GM12878 (cell line): ENCODE results near the gene ELAPOR1.

Source experiments
- BHLHE40 ChIP-seq, 2 experiments: fragments of 450-650 bp in 1 of 2; IDR thresholded peaks; 2 replicates each; pipeline ENCODE4 v1.6.1; 2011 to 2017; ENCODE audit warnings: low read depth in 2 of 2, borderline replicate concordance in 1 of 2, improper control_type of control experiment in 1 of 2, low read length in 1 of 2, mild to moderate bottlenecking in 1 of 2
- CHD2 ChIP-seq: IDR thresholded peaks from 2 replicates; pipeline ENCODE4 v1.6.1; 2011; ENCODE audit warnings: low read depth, low read length, improper control_type of control experiment, borderline replicate concordance
- CTCF ChIP-seq, 3 experiments: IDR thresholded peaks in 2 of 3; conservative IDR thresholded peaks in 1 of 3; 2 replicates each; pipeline ENCODE4 v1.5.1; 2011; ENCODE audit warnings: low read depth in 3 of 3, low read length in 3 of 3, mild to moderate bottlenecking in 3 of 3, control low read depth in 2 of 3, moderate library complexity in 2 of 3, inconsistent platforms in 1 of 3, mixed read lengths in 1 of 3; ENCODE audit not compliant: control insufficient read depth in 2 of 3, insufficient read depth in 1 of 3; ENCODE audit errors: extremely low read depth in 1 of 3
- FOXM1 ChIP-seq: IDR thresholded peaks from 2 replicates; pipeline ENCODE4 v1.6.1; 2012; ENCODE audit warnings: low read depth, mild to moderate bottlenecking, inconsistent platforms, low read length, moderate library complexity
- MEF2A ChIP-seq: IDR thresholded peaks from 2 replicates; pipeline ENCODE4 v1.6.1; 2011; ENCODE audit warnings: low read depth, mild to moderate bottlenecking, low read length, moderate library complexity; ENCODE audit not compliant: insufficient read depth
- MYC ChIP-seq: IDR thresholded peaks from 2 replicates; pipeline ENCODE4 v1.6.1; 2011; ENCODE audit warnings: mild to moderate bottlenecking, low read length, moderate library complexity, inconsistent platforms; ENCODE audit not compliant: insufficient read depth, insufficient replicate concordance, insufficient read length, severe bottlenecking
- NFXL1 ChIP-seq: fragments of 450-650 bp; IDR thresholded peaks from 2 replicates; pipeline ENCODE4 v1.6.1; 2017; ENCODE audit warnings: antibody characterized with exemption, mild to moderate bottlenecking, borderline replicate concordance
- POLR2A ChIP-seq: IDR thresholded peaks from 2 replicates; pipeline ENCODE4 v1.6.1; 2011; ENCODE audit warnings: low read depth, mild to moderate bottlenecking, low read length
- SMARCA5 ChIP-seq: fragments of 450-650 bp; IDR thresholded peaks from 2 replicates; pipeline ENCODE4 v1.6.1; 2017; ENCODE audit warnings: mild to moderate bottlenecking
- ZNF274 ChIP-seq: IDR thresholded peaks from one replicate; pipeline ENCODE4 v1.8.0; 2011; ENCODE audit not compliant: insufficient read length, insufficient read depth
- ZZZ3 ChIP-seq: IDR thresholded peaks from 2 replicates; pipeline ENCODE4 v1.6.1; 2011; ENCODE audit warnings: low read depth; ENCODE audit not compliant: control insufficient read depth, insufficient read length

GRCh38 chr1:109075531-109076490, 38.1 kb upstream of the ELAPOR1 start, which contains the start of gene TAF13:
- TF ChIP-seq ZNF274 (no peak), POLR2A (peak; percentile 98), ZZZ3 (no peak), SMARCA5 (no peak; the same call in 1 of the 2 replicates), FOXM1 (no peak), BHLHE40 (IDR thresholded peaks at IDR 0.05; ENCODE audit: borderline replicate concordance in 1 of 2, low read depth in 2 of 2, low read length in 1 of 2) (peak in 1 of 2 experiments; percentile 41; a peak in 1 of 4 replicates), MYC (no peak), CTCF (IDR thresholded peaks at IDR 0.05 in 2 of 3, conservative IDR thresholded peaks at IDR 0.05 in 1 of 3; ENCODE audit: control insufficient read depth in 2 of 3, extremely low read depth in 1 of 3, insufficient read depth in 1 of 3, low read depth in 3 of 3, low read length in 3 of 3) (no peak), MEF2A (0 out of 2 replicates have a peak, but pooled peaks have one; percentile 48), NFXL1 (no peak), CHD2 (no peak; the same call in 1 of the 2 replicates)
